Muscle layer of duodenum (tissue), 2 donors: ENCODE data around the gene CCL26.
"Not testable (repeated sequence)": the region's sequence is repeated elsewhere in the genome, so short reads cannot be mapped to it uniquely, and the experiment has no call there.

Experiments used
- H3K27ac ChIP-seq: one replicate; pipeline ENCODE4 v1.7.0; 2013; ENCODE audit warnings: mild to moderate bottlenecking, low read length
- H3K27me3 ChIP-seq: one replicate; pipeline ENCODE4 v1.7.0; 2013; ENCODE audit warnings: low read depth, mild to moderate bottlenecking, control low read depth, low read length
- H3K36me3 ChIP-seq, 2 donors: one replicate each; pipeline ENCODE4 v1.7.0; 2013; ENCODE audit warnings: low read length in 2 of 2, control low read depth in 1 of 2, mild to moderate bottlenecking in 1 of 2; ENCODE audit not compliant: insufficient read depth in 2 of 2, control insufficient read depth in 1 of 2
- H3K4me1 ChIP-seq, 2 donors: one replicate each; pipeline ENCODE4 v1.7.0; 2013; ENCODE audit warnings: low read length in 2 of 2, mild to moderate bottlenecking in 2 of 2, control low read depth in 1 of 2, moderate library complexity in 1 of 2; ENCODE audit not compliant: insufficient read depth in 2 of 2, control insufficient read depth in 1 of 2
- H3K4me3 ChIP-seq, 2 donors: one replicate each; pipeline ENCODE4 v1.7.0; 2013; ENCODE audit warnings: low read length in 2 of 2, low read depth in 1 of 2, mild to moderate bottlenecking in 1 of 2
- H3K9me3 ChIP-seq, 2 donors: one replicate each; pipeline ENCODE4 v1.7.0; 2013; ENCODE audit warnings: low read length in 2 of 2, control low read depth in 1 of 2, mild to moderate bottlenecking in 1 of 2; ENCODE audit not compliant: control insufficient read depth in 1 of 2
- donor health status: healthy.

CCL26 gene

DNA sequence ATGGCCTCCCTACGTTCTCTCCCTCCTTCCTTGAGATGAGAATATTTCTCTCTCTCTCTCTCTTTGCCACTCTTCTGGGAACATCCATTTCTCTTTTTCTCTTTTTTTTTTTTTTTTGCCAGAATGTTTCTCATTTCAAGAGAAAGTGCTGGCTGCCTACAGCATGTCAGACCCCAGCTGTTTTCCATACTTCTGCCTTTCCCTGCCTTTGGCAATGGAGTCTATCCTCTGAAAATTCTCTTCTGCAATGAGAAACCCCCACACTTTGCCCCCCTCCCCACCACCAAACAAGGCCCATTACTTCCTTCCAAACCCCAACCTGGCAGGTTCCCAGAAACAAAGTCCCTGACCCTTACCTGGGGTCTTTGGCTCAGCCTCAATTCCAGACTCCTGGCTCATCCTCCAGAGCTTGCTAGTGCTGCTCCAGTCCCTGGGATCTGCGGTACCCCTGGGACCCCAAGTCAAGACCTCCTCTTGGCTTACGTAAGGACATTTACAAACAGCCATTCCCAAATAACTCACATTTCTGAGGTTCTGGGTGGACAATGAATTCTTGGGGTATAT, 17.4 kb upstream of the CCL26 start:
- H3K27ac ChIP-seq = no peak overlapping the region
- no peaks in the 10 kb centered on the region for H3K4me1 ChIP-seq
- no peaks in the 10 kb centered on the region for H3K9me3 ChIP-seq
- no peak overlapping the region for H3K4me3 ChIP-seq
- no peaks in the 10 kb centered on the region for H3K27me3 ChIP-seq
- H3K36me3 ChIP-seq = no peaks in the 10 kb centered on the region

DNA sequence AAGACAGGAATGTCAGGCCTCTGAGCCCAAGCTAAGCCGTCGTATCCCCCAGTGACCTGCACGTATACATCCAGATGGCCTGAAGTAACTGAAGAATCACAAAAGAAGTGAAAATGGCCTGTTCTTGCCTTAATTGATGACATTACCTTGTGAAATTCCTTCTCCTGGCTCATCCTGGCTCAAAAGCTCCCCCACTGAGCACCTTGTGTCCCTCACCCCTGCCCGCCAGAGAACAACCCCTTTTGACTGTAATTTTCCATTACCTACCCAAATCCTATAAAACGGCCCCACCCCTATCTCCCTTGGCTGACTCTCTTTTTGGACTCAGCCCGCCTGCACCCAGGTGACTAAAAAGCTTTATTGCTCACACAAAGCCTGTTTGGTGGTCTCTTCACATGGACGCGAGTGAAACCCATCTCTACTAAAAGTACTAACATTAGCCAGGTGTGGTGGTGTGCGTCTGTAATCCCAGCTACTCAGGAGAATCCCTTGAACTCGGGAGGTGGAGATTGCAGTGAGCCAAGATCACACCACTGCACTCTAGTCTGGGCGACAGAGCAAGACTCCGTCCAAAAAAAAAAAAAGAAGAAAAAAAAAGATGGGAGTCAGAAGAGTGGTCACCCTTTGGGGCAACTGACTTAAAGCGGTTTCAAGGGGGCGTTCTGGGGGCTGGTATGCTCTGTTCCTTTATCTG, 16.3 kb upstream of the CCL26 start:
- not testable (repeated sequence) for H3K27ac ChIP-seq, H3K4me3 ChIP-seq

DNA sequence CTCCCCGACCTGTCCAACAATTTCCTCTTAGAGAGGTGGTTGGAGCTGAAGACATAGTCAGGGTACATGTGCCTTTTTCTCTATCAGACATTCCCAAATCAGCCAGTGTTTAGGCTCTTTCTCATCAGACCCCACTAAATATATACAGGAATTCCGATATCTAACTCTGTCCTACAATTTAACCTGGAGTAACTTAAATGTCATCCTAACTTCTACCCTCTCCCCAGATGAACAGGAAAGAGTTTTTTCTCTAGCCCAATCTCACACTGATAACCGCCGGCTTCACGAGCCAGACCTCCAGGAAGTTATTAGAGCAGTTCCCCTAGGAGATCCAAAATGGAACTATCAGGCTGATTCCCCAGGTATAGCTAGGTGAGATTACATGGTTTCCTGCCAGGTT, 11.0 kb upstream of the CCL26 start:
- not testable (repeated sequence) for H3K27ac ChIP-seq, H3K9me3 ChIP-seq, H3K27me3 ChIP-seq, H3K36me3 ChIP-seq, H3K4me1 ChIP-seq, H3K4me3 ChIP-seq

More for the DNA sequence above, 16.3 kb upstream of the CCL26 start:
- not testable (repeated sequence) for H3K36me3 ChIP-seq, H3K9me3 ChIP-seq, H3K27me3 ChIP-seq, H3K4me1 ChIP-seq

DNA sequence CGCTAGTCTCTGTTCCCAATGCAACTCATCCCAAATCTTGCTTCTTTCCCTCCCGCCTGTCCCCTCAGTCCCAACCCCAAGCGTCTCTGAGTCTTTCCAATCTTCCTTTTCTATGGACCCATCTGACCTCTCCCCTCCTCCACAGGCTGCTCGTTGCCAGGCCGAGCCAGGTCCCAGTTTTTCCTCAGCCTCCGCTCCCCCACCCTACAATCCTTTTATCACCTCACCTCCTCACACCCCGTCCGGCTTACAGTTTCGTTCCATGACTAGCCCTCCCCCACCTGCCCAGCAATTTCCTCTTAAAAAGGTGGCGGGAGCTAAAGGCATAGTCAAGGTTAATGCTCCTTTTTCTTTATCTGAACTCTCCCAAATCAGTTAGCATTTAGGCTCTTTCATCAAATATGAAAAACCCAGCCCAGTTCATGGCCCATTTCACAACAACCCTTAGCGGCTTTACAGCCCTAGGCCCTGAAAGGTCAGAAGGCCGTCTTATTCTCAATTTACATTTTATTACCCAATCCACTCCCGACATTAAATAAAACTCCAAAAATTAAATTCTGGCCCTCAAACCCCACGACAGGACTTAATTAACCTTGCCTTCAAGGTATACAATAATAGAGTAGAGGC, 8.7 kb upstream of the CCL26 start:
- not testable (repeated sequence) for H3K9me3 ChIP-seq, H3K4me3 ChIP-seq, H3K27me3 ChIP-seq, H3K4me1 ChIP-seq, H3K27ac ChIP-seq, H3K36me3 ChIP-seq

DNA sequence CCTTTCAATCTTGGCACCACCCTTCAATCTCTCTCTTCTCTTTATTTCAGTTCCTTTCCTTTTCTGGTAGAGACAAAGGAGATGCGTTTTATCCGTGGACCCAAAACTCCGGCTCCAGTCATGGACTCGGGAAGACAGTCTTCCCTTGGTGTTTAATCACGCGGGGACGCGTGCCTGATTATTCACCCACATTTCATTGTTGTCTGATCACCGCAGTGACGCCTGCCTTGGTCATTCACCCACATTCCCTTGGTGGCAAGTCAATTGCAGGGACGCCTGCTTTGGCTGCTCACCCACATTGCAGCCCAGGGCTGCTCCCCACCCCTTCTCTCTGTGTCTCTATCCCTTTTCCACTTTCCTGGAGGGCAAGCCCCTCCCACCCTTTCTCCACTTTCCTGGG, 7.5 kb upstream of the CCL26 start:
- not testable (repeated sequence) for H3K4me3 ChIP-seq, H3K36me3 ChIP-seq, H3K27ac ChIP-seq, H3K9me3 ChIP-seq, H3K27me3 ChIP-seq, H3K4me1 ChIP-seq

DNA sequence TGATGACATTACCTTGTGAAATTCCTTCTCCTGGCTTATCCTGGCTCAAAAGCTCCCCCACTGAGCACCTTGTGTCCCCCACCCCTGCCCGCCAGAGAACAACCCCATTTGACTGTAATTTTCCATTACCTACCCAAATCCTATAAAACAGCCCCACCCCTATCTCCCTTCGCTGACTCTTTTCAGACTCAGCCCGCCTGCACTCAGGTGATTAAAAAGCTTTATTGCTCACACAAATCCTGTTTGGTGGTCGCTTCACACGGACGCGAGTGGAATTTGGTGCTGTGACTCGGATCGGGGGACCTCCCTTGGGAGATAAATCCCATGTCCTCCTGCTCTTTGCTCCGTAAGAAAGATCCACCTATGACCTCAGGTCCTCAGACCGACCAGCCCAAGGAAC, 7.0 kb upstream of the CCL26 start:
- H3K4me1 ChIP-seq, H3K4me3 ChIP-seq, H3K36me3 ChIP-seq, H3K27ac ChIP-seq, H3K27me3 ChIP-seq, H3K9me3 ChIP-seq: not testable (repeated sequence)

DNA sequence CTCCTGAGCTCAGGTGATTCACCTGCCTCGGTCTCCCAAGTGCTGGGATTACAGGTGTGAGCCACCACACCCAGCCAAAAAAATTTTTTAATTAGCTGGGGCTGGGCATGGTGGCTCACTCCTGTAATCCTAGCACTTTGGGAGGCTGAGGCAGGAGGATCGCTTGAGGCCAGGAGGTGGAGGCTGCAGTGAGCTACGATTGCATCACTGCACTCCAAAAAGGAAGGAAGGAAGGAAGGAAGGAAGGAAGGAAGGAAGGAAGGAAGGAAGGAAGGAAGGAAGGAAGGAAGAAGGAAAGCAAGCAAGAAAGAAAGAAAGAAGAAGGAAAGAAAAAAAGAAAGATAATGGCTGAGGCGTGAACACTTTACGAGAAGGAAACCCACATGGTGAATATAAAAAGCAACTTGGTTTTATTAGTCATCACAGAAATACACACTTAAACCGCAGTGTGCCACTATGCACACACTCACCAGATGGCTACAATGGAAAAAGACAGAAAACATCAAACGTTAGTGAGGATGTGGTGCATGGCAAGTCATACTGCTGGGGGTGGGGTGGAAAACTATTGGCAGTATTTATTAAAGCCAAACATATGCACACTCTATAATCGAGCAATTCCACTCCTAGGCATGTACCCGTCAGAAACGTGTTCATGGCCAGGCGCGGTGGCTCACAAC, 4.4 kb upstream of the CCL26 start:
- no peaks in the 10 kb centered on the region for H3K27me3 ChIP-seq
- no peaks in the 10 kb centered on the region for H3K9me3 ChIP-seq

DNA sequence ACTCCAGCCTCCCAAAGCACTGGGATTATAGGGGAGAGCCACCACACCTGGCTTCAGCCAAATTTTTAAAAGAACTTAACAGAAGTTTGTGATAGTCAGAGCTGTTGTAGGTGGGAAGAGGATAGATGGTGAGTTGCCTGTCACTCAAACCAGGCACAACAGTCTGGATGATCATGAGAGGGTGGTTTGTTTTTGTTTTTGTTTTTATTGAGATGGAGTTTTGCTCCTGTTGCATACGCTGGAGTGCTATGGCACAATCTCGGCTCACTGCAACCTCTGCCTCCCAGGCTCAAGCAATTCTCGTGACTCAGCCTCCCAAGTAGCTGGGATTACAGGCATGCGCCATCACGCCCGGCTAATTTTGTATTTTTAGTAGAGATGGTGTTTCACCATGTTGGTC, 1.9 kb upstream of the CCL26 start:
- not testable (repeated sequence) for H3K27me3 ChIP-seq, H3K4me3 ChIP-seq, H3K4me1 ChIP-seq, H3K36me3 ChIP-seq, H3K27ac ChIP-seq, H3K9me3 ChIP-seq

More for the DNA sequence above, 4.4 kb upstream of the CCL26 start:
- H3K27ac ChIP-seq = no peak overlapping the region
- no peaks in the 10 kb centered on the region for H3K4me1 ChIP-seq
- H3K36me3 ChIP-seq = no peaks in the 10 kb centered on the region
- no peak overlapping the region for H3K4me3 ChIP-seq

DNA sequence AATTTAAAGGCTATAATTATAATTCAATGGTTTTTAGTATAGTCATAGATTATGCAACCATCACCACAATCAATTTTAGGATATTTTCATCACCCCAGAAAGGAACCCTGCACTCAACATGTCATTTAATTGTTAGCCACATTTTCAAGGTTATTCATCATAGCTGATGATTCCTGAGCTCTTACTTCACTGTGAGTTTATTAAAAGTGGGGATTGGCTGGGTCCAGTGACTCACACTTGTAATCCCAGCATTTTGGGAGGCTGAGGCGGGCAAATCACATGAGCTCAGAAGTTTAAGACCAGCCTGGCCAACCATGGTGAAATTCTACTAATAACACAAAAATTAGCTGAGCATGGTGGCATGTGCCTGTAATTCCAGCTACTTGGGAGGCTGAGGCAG, 787 bp downstream of the CCL26 start:
- Histone ChIP-seq H3K4me3 (no peak overlapping the region), H3K27ac (no peak overlapping the region), H3K9me3 (no peaks in the 10 kb centered on the region), H3K27me3 (no peaks in the 10 kb centered on the region), H3K36me3 (no peaks in the 10 kb centered on the region), H3K4me1 (no peaks in the 10 kb centered on the region)

DNA sequence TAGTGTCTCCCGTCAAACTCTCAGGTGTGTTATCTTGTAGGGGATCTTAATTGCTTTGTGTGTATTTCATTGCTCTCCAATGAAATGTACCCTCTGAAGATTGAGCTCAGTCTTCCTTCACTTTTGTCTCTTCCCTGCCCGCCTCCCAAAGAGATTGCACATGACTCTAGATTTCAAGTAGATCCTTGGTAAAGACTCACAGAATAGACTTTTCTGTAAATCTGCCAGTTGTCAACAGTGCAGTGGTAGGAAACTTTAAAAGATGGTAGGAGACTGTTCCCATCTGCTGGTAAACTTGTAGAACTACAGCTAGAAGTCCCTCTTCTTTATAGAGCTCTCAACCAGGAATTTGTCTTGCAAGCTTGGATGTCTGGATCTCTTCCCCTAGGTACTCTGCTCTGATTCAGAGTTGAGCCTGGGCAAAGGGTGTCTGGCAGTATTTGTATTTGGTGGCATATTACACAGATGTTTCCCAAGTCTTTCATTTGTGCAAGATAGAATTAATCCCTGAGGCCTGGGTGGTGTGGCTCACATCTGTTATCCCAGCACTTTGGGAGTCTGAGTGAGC, 9.6 kb downstream of the CCL26 start:
- Histone ChIP-seq H3K4me1 (no peaks in the 10 kb centered on the region), H3K9me3 (no peaks in the 10 kb centered on the region), H3K4me3 (no peak overlapping the region), H3K27ac (no peak overlapping the region), H3K27me3 (no peaks in the 10 kb centered on the region), H3K36me3 (no peaks in the 10 kb centered on the region)

DNA sequence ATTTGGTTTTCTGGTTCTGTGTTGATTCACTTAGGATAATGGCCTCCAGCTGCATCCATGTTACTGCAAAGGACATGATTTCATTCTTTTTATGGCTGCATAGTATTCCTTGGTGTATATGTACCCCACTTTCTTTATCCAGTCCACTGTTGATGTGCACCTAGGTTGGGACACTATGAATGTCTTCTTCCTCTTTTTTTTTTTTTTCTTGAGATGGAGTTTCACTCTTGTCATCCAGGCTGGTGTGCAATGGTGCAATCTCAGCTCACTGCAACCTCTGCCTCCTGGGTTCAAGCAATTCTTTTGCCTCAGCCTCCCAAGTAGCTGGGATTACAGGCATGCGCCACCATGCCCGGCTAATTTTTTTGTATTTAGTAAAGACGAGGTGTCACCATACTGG, 10.2 kb downstream of the CCL26 start:
- not testable (repeated sequence) for H3K27me3 ChIP-seq, H3K36me3 ChIP-seq, H3K4me1 ChIP-seq, H3K9me3 ChIP-seq, H3K4me3 ChIP-seq, H3K27ac ChIP-seq
